Stimulated activated naive CD8-positive, alpha-beta T cell treated with anti-CD3 and anti-CD28 coated beads, Interleukin-15, Interleukin-2, amounts not matched to agents 100 ng/mL and 50 ng/mL, for 24 hours (primary cell): ENCODE data around the gene PDK1.
"Not testable (repeated sequence)": the region's sequence is repeated elsewhere in the genome, so short reads cannot be mapped to it uniquely, and the experiment has no call there.

Experiments
- H3K27ac Mint-ChIP-seq: one replicate; pipeline ENCODE4 v1.8.0; 2021; ENCODE audit warnings: mild to moderate bottlenecking, mixed read lengths
- H3K27me3 Mint-ChIP-seq: one replicate; pipeline ENCODE4 v1.8.0; 2021; ENCODE audit warnings: mixed read lengths
- H3K36me3 Mint-ChIP-seq: one replicate; pipeline ENCODE4 v1.8.0; 2021; ENCODE audit warnings: low read depth, mixed read lengths
- H3K4me1 Mint-ChIP-seq: one replicate; pipeline ENCODE4 v1.8.0; 2021; ENCODE audit warnings: low read depth, mixed read lengths
- H3K4me3 Mint-ChIP-seq: one replicate; pipeline ENCODE4 v1.8.0; 2021; ENCODE audit warnings: mild to moderate bottlenecking, mixed read lengths
- H3K9me3 Mint-ChIP-seq: one replicate; pipeline ENCODE4 v1.8.0; 2021; ENCODE audit warnings: mixed read lengths

The PDK1 gene

GRCh38 chr2:172564376-172564775 lies 8.5 kb downstream of the PDK1 start:
- Mint-ChIP-seq H3K4me1 (peaks cover 21% of the 10 kb centered on the region), H3K4me3 (no peak overlapping the region), H3K27ac (no peak overlapping the region), H3K27me3 (no peaks in the 10 kb centered on the region), H3K36me3 (peaks cover 79% of the 10 kb centered on the region), H3K9me3 (no peaks in the 10 kb centered on the region)

GRCh38 chr2:172571245-172571644 lies 15.4 kb downstream of the PDK1 start:
- Mint-ChIP-seq H3K36me3 (peaks cover 87% of the 10 kb centered on the region), H3K27me3 (no peaks in the 10 kb centered on the region), H3K27ac (no peak overlapping the region)

GRCh38 chr2:172572981-172573380 lies 17.1 kb downstream of the PDK1 start:
- H3K27ac Mint-ChIP-seq, result no peak overlapping the region
- H3K36me3 Mint-ChIP-seq, result peaks cover 88% of the 10 kb centered on the region
- H3K27me3 Mint-ChIP-seq, result no peaks in the 10 kb centered on the region

More at GRCh38 chr2:172571245-172571644, 15.4 kb downstream of the PDK1 start:
- Mint-ChIP-seq H3K4me3 (no peak overlapping the region), H3K4me1 (peaks cover 9% of the 10 kb centered on the region), H3K9me3 (peaks cover 11% of the 10 kb centered on the region)

GRCh38 chr2:172574965-172575364 lies 19.1 kb downstream of the PDK1 start:
- Mint-ChIP-seq H3K27ac (no peak overlapping the region), H3K27me3 (no peaks in the 10 kb centered on the region), H3K4me3 (no peak overlapping the region), H3K4me1 (peaks cover 16% of the 10 kb centered on the region), H3K9me3 (peaks cover 29% of the 10 kb centered on the region), H3K36me3 (peaks cover 93% of the 10 kb centered on the region)

More at GRCh38 chr2:172572981-172573380, 17.1 kb downstream of the PDK1 start:
- H3K4me3 Mint-ChIP-seq, result no peak overlapping the region
- peaks cover 24% of the 10 kb centered on the region for H3K9me3 Mint-ChIP-seq
- peaks cover 13% of the 10 kb centered on the region for H3K4me1 Mint-ChIP-seq

- Mint-ChIP-seq H3K36me3 (peaks cover 94% of the 10 kb centered on the region), H3K4me1 (peaks cover 31% of the 10 kb centered on the region), H3K27me3 (no peaks in the 10 kb centered on the region), H3K9me3 (peaks cover 29% of the 10 kb centered on the region), H3K27ac (no peak overlapping the region), H3K4me3 (no peak overlapping the region)
Observed at GRCh38 chr2:172578054-172578453, 22.2 kb downstream of the PDK1 start.

- peaks cover 31% of the 10 kb centered on the region for H3K4me1 Mint-ChIP-seq
- H3K36me3 Mint-ChIP-seq, result peaks cover 89% of the 10 kb centered on the region
- no peak overlapping the region for H3K27ac Mint-ChIP-seq
- H3K4me3 Mint-ChIP-seq, result no peak overlapping the region
- H3K9me3 Mint-ChIP-seq, result peaks cover 27% of the 10 kb centered on the region
- H3K27me3 Mint-ChIP-seq, result no peaks in the 10 kb centered on the region
Observed at GRCh38 chr2:172578860-172579512, 23.1 kb downstream of the PDK1 start.

GRCh38 chr2:172580544-172580943 lies 24.7 kb downstream of the PDK1 start:
- H3K36me3 Mint-ChIP-seq, result peaks cover 83% of the 10 kb centered on the region
- no peak overlapping the region for H3K4me3 Mint-ChIP-seq
- H3K4me1 Mint-ChIP-seq, result peaks cover 36% of the 10 kb centered on the region
- H3K27me3 Mint-ChIP-seq, result no peaks in the 10 kb centered on the region
- H3K27ac Mint-ChIP-seq, result no peak overlapping the region
- H3K9me3 Mint-ChIP-seq, result peaks cover 18% of the 10 kb centered on the region

- no peak overlapping the region for H3K27ac Mint-ChIP-seq
- H3K27me3 Mint-ChIP-seq, result no peaks in the 10 kb centered on the region
- peaks cover 55% of the 10 kb centered on the region for H3K4me1 Mint-ChIP-seq
- peaks cover 83% of the 10 kb centered on the region for H3K36me3 Mint-ChIP-seq
- H3K9me3 Mint-ChIP-seq, result peaks cover 7% of the 10 kb centered on the region
- no peak overlapping the region for H3K4me3 Mint-ChIP-seq
Observed at GRCh38 chr2:172582656-172583055, 26.8 kb downstream of the PDK1 start.

GRCh38 chr2:172586245-172586891 lies 30.5 kb downstream of the PDK1 start:
- H3K9me3 Mint-ChIP-seq, result no peaks in the 10 kb centered on the region
- H3K27ac Mint-ChIP-seq, result peak overlapping the region; percentile 82
- peaks cover 88% of the 10 kb centered on the region for H3K36me3 Mint-ChIP-seq
- peaks cover 57% of the 10 kb centered on the region for H3K4me1 Mint-ChIP-seq
- H3K27me3 Mint-ChIP-seq, result no peaks in the 10 kb centered on the region
- H3K4me3 Mint-ChIP-seq, result peak overlapping the region; percentile 56

GRCh38 chr2:172587231-172587630 lies 31.3 kb downstream of the PDK1 start:
- Mint-ChIP-seq H3K36me3 (peaks cover 87% of the 10 kb centered on the region), H3K4me3 (peak overlapping the region; percentile 8), H3K27ac (peak overlapping the region; percentile 82), H3K4me1 (peaks cover 50% of the 10 kb centered on the region)
- not testable (repeated sequence) for H3K27me3 Mint-ChIP-seq, H3K9me3 Mint-ChIP-seq

GRCh38 chr2:172588931-172589330 lies 33.0 kb downstream of the PDK1 start:
- peaks cover 42% of the 10 kb centered on the region for H3K4me1 Mint-ChIP-seq
- no peaks in the 10 kb centered on the region for H3K27me3 Mint-ChIP-seq
- no peak overlapping the region for H3K4me3 Mint-ChIP-seq
- H3K9me3 Mint-ChIP-seq, result no peaks in the 10 kb centered on the region
- peaks cover 91% of the 10 kb centered on the region for H3K36me3 Mint-ChIP-seq
- H3K27ac Mint-ChIP-seq, result no peak overlapping the region

- H3K27ac Mint-ChIP-seq, H3K9me3 Mint-ChIP-seq, H3K4me3 Mint-ChIP-seq, H3K27me3 Mint-ChIP-seq: not testable (repeated sequence)
- peaks cover 28% of the 10 kb centered on the region for H3K4me1 Mint-ChIP-seq
- peaks cover 91% of the 10 kb centered on the region for H3K36me3 Mint-ChIP-seq
Observed at GRCh38 chr2:172591386-172591785, 35.5 kb downstream of the PDK1 start.

GRCh38 chr2:172592190-172592589 lies 36.3 kb downstream of the PDK1 start:
- H3K27ac Mint-ChIP-seq, H3K9me3 Mint-ChIP-seq, H3K4me3 Mint-ChIP-seq, H3K27me3 Mint-ChIP-seq: not testable (repeated sequence)
- Mint-ChIP-seq H3K36me3 (peaks cover 91% of the 10 kb centered on the region), H3K4me1 (peaks cover 20% of the 10 kb centered on the region)

GRCh38 chr2:172596776-172597175 lies 40.9 kb downstream of the PDK1 start:
- Mint-ChIP-seq H3K27ac (no peak overlapping the region), H3K36me3 (peaks cover 89% of the 10 kb centered on the region), H3K27me3 (no peaks in the 10 kb centered on the region), H3K4me1 (no peaks in the 10 kb centered on the region), H3K4me3 (no peak overlapping the region), H3K9me3 (no peaks in the 10 kb centered on the region)

- peaks cover 89% of the 10 kb centered on the region for H3K36me3 Mint-ChIP-seq
- H3K27ac Mint-ChIP-seq, result no peak overlapping the region
- H3K27me3 Mint-ChIP-seq, result no peaks in the 10 kb centered on the region
- H3K4me1 Mint-ChIP-seq, result no peaks in the 10 kb centered on the region
- H3K9me3 Mint-ChIP-seq, result no peaks in the 10 kb centered on the region
- no peak overlapping the region for H3K4me3 Mint-ChIP-seq
Observed at GRCh38 chr2:172597176-172597842, 41.4 kb downstream of the PDK1 start.
